ENCODE results near the gene PLXNA1.

Gene PLXNA1

DNA sequence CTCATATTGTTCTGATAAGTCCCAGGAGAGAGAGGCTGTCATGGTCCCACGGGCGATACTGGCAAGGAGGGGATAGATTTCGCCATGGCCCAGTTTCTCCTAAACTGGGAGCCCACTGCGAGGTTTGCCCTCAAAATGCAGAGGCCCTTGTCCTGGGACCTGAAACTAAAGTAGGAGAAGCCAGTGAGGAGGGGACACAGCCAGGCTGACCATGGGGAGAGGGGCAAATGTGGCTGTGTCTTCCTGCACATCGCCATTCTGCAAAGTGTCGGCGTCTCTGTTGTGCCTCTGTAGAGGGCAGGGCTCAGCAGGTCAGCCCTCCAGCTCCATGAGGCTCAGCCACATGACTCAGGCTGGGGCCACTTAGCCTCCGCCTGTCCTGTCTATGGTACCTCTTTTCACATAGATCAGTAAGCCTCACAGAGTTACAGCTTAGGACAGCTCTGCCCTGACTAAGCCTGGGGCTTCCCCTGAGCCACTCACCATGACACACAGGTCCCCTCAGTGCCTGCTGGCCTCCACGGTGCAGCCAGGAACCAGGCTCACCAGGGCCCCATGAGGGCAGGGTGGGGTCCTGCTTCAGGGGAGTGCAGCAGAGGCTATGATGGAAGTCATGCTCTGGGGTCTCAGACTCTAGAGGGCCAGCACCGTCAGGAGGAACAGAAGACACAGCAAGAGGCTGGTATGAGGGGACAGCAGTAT, 28.6 kb upstream of the PLXNA1 start:
- DNase-seq: no peak

DNA sequence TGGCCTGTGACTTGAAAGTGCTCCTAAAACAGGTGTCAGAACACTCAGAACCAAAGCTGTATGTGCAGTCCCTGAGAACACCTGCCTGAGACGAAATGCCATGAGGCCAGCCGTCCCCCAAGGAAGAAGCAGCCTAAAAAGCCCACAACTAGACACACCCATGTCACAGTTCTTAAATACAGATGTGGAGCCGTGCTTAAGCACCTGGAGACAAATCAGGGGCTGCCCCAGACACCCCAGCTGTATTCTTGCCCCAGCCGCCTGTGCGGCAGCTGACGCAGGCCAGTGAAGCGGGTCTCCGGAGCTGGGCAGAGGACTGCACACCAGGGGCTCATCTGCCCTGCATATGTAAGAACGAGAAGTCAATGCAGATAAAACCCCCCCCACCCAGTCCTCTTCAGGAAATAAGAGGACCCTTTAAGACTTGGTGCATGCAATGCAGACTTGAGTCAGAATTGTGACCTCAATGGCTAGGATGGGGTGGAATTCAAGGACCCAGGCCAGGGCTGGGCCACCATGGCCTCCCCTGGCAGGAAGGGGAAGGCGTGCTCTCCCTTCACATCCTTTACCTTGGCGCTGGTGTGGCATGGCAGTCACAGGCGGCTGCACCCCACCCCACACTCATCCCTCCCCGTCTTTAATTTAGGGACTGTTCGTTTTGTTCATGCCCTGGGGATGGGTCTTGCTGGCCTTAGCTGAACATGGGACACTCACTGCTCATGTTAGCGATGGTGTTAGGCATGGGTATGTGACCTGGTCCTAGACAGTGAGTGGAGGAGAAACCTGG, 27.7 kb upstream of the PLXNA1 start:
- DNase-seq: no peak

DNA sequence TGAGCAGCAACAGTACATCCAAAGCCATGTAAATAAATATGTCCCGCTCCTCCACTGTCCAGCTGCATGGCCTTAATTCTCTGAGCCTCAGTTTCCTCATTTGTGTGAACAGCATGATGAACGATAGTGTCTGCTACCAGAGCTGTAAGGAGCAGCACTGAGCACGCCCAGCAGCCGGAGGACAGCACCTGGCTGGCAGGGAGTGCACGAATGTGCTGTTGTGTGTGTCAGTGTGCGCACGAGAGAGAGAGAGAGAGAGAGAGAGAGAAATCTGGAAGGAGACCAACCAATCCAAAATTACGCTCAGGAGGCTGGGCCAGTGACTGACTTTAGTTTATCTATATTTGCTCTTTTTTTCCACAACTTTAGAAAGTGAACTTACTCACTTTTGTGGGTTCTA, 26.6 kb upstream of the PLXNA1 start:
- DNase-seq: no peak

DNA sequence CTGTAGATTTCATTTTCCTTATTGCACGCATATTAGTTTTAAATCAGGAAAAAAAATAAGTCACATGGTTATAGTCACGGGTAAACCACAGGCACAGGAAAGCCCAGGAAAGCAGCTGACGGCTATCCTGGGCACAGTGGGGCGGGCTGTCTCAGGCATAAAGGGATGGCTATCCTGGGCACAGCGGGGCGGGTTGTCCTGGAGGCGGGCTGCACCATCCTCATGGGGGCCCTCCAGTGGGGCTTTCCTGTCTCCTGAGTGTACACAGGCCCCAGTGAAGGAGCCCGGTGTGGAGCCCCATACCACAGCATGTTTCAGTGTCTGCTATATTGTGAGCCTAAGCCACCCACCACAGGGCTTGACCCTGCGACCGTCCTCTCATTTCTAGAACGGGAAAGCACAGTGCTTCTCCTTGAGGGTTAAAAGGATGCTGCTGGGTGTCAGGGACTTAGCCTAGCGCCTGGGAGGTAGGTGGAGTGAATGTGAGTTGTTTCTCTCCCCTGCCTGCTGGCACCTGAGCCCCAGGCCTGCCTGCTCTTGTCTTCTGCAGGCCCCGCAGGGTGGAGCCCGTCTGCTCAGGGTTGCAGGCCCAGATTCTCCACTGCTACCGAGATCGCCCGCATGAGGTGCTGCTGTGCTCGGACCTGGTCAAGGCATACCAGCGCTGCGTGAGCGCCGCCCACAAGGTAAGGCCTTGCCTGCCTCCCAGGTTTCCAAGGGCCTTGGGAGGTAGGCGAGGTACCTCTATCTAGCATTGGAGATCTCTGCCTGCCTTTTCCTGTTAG, 25.9 kb upstream of the PLXNA1 start:
- no peak for DNase-seq

DNA sequence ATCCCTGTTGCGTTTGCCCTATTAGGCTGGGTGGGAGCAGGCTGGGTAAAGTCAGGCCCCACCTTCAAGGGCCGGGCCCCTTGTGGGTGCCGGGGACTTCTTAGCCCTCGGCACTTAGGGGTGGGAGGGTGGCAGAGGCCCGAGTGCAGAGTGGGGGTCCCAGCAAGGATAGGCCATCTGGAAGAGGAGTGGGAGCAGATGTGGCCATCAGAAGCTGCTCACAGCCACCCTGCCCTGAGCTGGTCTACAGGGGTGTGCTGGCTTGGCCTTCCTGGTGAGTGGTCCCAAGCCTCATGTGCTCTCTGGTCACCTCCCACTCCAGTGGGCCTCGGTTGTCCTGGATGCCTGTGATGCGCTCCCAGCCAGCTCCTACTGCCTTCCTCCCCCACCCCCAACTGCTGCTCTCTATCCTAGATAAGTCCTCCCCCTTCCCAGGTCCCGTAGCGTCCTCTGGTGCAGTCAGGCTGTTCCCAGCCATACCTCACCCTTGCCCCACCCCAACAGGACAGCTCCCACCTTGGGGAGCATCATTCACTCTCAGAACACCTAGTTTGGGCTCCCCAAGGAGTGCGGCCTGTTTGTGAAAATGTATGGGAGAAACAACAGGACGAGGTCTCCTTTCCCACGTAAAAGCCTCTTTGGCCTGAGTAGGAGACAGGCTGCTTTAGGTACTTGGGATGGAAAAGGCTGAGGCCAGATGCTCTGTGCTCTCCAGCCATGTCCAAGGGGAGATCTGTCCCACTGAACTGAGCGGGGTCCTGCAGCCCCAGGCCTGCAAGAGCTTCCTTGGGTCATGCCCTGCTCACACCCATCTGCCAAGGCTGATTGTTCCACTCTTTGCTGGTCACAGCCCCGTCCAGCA, 24.9 kb upstream of the PLXNA1 start:
- DNase-seq: no peak

DNA sequence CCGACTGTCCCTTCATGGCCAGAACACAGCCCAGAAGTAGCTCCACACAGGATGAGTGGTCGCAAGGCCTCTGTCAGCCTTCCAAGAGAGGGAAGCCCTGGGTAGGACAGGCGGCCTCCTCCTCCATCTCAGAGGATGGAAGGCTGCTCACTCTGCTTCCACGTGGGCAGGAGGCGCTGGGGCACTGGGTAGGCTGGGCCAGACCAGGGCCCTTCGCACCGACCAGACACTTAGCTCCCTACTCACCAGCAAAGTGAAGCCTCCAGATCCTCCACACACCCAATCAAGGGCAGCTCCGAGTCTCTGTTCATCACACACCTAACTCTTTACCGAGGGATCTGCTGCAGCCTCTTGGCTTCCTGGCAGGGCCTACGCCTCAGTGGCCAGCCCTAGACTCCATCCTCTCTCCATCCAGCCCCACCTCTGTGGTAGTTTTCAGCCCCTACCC, 24.3 kb upstream of the PLXNA1 start:
- DNase-seq: no peak

DNA sequence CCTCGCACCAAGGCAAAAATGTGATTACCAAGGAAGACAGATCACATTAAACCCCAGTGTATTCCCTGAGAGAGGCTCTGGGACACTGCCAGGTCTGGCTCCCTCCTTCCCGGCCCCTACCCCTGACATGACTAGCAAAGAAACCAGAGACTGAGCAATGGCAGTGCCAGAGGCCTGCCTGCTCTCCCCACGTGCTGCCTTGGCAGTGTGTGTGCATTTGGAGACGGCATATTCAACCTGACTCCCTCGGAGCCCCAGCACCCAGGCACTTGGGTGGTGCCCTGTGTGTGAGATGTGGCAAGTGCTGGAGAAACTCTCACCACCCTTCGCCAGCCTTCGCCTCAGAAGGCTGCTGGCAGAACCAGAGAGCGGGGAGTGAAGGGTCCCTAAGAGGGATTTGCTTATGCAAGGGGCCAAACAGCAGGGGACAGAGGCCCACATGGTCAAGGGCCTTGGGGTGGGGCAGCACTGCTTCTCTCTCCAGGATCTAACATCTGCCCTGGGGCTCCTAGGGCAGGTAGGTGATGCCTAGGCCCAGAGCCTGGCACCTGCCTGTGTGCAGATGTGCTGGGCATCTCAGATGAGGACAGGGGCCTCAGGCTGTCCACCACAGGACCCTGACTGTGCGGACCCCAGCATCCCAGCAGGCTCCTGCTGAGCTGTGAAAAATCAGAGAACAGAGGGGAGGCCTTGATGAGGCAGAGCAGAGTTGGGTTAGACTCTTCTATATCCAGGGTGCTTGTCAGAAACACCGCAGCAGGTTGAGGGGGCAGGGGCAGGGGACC, 23.6 kb upstream of the PLXNA1 start:
- no peak for DNase-seq

DNA sequence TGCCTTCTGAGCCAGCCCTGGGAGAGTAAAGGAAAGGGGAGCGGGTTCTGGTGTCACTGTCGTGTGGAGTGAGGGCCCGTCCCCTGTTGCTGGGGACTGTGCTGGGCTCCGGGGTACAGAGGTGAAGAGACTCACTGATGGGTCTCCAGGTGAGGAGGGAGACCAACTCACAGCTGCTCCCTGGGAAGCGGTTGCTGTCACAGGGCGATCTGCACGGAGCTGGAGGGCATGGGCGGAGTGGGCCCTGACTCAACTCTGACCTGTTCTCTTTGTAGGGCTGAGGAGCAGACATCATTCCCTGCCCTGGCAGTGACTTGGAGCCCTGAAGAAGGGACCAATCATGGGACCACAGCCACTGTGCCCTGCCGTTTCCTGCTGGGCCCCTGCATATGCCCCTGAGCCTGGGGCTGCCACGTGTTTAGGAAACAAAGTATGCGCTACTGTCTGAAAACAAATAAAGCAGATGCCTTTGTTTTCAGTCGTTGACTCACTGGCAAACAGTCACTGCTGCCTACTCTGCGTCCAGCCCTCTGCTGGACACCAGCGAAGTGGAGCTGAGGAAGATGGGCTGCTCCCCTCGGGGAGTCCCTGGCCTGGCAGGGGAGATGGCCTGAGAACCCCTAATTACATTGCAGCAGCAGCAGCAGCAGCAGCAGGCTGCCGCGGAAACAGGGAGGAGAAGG, 22.9 kb upstream of the PLXNA1 start:
- DNase-seq: no peak

DNA sequence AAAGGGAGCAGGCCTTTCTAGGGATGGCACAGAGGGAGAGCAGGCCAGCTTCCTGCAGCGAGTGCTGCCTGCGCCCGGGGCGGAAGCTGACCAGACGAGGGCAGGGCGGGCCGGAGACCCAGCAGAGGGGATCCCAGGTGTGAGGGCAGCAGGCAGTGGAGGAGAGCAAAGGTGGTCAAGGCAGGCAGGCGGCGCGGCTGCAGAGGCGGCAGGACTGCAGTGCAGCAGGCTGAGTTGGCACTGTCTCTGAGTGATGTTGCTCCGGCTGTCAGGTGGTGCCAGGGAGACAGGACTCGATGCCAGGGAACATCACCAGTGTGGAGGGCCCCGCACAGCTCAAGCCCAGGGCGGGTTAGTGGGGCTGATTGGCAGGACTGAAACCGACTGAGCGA, 22.3 kb upstream of the PLXNA1 start:
- no peak for DNase-seq

DNA sequence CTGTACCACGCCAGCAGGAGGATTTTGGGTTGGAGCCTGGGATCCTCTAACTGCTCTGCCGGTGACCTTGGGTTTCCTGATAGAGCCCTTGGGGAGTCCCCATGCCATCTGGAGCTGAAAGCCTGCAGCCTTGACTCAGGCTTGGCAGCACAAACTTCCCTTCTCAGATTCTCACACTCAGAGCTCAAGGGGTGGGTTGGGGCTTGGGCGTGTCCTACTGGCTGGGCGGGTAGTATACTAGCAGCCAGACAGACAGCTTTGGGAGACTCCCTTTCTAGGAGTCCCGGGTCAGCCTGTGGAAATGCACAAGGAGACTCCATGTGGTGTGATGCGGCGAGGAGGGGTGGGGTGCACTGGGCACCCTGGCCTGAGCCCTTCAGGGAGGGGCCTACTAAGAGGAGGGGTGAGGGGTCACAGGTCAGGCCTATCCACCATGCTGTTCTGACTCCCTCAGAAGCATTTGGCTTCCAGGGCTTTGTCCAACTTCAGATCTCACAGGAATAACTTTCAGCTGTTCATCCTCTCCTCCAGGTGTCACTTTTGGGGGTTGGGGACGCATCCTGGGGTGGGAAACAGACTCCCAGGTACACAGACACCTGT, 21.6 kb upstream of the PLXNA1 start:
- DNase-seq: no peak

DNA sequence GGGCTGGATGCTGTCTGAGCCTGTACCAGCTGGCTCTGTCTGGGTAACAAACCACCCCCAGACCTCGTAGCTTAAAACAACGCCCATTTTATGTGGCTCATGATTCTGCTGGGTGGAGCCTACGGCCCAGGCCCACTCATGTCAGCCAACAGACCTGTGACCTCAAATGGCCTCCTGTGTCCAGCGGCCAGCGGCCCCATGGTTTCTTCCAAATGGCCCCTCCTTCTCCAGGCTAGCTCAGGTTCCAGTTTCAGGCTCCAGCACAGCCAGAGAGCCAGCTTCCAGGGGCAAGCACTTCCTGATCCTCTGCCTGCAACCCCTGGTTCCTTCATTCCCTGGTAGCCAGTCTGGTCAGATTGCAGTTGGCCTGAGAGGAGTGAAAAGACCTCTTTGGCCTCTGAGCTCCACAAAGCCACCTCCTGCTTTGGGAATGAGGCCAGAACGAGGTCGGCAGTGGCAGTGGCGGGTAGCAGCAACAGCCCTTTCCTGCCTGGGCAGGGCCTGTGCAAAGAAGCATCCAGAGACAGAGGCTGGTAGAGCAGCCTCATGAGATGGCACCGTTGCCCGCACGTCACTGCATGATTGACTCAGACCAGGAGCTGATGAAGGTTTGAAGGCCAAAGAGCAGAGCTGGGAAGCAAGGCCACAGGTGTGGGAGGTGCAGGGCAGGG, 21.0 kb upstream of the PLXNA1 start:
- DNase-seq: no peak

DNA sequence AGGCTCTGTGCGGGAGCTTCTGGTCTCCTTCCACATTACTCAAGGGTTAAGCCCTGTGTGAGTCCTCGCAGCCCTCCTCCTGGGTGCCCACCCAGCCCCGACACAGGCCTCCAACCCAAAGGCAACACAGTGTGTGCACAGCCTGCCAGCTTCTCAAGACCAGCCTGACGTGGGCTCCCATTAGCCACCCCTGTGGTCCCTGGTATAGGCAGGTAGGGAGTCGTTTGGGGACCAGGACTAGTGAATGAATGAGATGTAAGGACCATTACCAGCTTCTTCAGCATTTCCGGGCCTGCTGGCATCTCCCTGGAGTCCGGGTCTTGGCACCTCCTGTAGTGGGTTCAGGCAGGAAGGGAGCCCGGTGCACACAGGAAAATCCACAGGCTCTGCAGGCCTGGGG, 20.2 kb upstream of the PLXNA1 start:
- no peak for DNase-seq

DNA sequence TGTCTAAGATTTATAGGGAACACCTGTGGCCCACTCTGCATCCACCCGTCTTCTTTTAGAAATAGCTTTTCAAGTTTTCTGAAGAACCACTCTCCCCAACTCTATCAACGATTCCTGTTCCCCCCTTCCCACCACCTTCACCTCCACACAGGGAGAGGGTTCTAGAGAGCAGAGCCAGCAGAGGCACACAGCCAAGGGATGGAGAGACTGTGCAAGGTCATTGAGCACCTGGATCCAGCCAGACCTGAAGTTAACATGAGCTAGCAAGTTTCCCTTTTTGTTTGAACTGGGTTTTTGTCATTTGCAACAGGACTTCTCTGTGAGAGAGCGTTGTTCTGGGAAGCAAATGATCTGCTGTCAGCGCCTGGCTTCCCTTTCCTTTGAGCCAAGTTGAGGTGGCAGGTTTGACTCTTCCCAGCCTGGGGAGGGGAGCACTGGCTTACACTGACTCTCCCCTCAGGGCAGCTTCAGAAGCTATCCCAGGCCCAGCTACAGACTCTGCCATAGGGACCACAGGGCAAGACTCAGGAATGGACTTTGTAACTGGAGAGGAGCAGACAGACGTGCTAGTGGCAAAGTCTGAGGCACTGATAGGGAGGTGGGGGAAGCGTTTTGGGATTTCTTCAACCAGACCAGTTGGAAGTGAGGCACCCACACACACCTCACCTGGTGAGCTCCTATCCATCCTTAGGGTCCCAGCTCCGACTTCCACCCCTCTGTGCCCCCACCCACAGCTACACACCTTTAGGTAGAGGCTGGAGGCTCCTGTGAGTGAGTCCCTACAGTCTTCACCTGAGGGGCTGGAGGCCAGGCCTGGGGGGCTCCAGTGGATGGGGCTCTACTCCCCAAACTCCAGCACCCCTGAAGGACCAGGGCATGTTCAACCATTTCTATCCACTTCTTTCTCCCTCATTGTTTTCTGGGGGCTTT, 19.4 kb upstream of the PLXNA1 start:
- no peak for DNase-seq

DNA sequence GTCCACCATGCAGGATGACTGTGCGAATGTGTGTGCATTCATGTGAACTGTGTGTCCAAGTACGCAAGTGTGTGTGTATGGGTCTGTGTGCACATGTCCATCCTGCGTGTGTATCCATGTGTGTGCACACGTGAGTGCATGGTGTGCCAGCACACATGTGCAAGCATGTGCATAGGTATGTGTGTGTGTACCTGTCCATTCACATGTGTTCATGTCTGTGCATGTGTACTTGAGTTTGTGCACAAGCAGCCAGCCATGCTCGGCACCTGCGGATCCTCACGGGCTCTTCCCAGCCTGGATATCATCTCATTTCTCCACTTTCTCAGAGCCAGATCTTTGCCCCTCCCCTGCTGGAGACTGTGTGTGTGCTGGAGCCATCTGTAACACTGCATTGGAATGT, 18.7 kb upstream of the PLXNA1 start:
- DNase-seq: no peak

DNA sequence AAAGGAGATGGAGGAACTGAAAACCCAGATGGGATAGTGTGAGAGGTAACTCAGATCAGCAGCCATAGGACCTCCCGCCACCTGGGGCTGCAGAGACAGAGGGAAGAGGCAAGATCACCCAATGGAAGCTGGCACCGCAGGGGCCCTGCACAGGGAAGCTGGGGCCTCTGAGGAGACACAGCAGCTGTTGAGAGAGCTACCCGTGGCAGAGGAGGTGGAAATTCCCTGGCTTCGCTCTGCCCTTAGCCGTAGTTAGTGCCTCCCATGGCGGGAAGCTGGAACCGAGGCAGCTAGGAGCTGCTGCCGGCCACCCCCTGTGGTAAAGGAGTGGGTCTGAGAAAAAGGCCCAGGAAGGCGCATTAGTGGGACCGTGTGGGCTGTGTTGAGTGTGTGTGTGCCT, 18.0 kb upstream of the PLXNA1 start:
- DNase-seq: no peak

DNA sequence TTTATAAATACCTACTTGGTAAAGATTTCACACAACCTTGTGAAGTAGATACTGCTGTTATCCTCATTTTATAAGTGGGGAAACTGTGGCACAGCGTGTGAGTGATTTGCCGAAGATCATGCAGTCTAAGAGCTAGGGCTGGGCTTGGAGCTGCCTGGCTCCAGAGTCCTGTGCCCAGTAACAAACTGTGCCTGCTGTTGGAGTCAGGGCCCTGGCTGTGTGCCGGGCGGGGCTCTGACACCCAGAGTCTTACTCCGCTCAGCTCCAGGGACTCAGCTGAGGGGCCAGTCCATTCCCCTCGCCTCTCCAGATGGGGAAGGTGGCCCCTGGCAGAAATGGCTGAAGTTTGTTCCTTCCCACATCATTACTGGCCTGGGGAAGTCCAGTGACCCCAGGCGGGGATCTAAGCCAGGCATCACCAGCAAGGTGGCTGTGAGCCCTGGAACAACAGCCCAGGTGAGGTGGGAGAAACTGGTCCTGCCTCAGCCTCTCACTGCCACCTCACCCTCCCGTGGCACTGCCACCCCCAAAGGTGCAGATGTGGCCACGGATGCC, 17.3 kb upstream of the PLXNA1 start:
- DNase-seq: no peak

DNA sequence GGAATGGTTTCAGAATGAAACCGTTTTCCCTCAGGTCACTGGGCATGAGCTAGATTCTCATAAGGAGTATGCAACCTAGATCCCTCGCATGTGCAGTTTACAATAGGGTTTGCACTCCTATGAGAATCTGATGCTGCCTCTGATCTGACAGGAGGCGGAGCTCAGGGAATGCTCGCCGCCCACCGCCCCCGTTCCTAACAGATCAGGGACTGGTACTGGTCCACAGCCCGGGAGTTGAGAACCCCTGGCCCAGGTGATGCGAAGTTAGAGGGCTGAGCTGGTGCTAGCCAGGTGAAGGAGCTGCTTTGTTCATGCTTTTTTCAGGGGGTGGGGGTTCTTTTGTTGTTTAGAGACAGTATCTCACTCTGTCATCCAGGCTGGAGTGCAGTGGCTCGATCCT, 15.5 kb upstream of the PLXNA1 start:
- DNase-seq: no peak
